ENCODE results near the gene FAM83E.

FAM83E gene

GRCh38 chr19:48629297-48629598, 14.4 kb upstream of the FAM83E start:
- DNase-seq (ENCODE audit: low read depth in 1 of 2, low spot score in 1 of 2) = no peak

DNA sequence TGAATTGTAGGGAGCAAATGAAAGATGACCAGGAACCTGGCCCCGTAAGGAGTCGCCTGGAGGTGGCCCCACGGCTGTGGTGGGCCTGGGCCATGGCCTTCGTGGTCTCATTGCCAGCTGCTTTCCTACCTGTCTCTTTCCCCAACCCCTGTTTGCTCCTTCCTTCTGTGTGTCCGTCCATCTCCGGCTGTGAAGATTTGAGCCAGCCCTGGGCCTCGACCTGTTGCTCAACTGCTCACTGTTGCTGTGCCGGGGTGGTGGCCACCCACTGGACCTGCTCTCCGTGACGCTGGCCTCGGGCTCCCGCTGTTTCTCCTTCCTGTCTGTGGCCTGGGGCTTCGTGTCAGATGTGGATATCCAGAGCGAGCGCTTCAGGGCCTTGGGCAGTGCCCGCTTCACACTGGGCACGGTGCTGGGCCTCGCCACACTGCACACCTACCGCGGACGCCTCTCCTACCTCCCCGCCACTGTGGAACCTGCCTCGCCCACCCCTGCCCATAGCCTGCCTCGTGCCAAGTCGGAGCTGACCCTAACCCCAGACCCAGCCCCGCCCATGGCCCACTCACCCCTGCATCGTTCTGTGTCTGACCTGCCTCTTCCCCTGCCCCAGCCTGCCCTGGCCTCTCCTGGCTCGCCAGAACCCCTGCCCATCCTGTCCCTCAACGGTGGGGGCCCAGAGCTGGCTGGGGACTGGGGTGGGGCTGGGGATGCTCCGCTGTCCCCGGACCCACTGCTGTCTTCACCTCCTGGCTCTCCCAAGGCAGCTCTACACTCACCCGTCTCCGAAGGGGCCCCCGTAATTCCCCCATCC, 13.8 kb upstream of the FAM83E start:
- DNase-seq (ENCODE audit: low read depth in 1 of 2, low spot score in 1 of 2) = no peak

GRCh38 chr19:48627865-48628314, 13.0 kb upstream of the FAM83E start:
- DNase-seq (ENCODE audit: low read depth in 1 of 2, low spot score in 1 of 2) = no peak

DNA sequence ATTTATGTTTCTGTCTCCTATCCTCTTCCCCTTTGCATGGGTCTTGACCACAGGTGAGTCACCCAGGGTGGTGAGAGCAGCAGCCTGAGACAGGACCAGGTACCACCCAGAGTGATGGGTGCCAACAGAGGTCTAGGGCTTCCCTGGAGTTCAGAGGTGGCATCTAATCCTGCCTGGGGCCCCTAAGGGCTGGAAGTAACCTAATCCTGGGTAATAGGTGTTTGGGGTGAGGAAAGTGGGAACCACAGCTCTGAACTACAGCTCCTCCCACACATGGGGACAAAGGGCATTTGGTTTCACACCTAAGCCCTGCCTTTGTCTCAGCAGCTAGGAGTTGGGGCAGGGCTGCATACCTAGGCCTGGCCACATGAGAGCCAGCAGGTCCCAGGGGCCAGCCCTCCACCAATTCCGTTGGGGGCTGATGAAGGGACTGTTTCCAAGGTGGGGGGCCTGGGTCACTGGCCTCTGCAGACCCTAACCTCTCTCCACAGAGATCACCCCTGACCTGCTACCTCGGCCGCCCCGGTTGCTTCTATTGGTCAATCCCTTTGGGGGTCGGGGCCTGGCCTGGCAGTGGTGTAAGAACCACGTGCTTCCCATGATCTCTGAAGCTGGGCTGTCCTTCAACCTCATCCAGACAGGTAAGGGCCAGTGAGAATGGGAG, 12.5 kb upstream of the FAM83E start:
- DNase-seq (ENCODE audit: low read depth in 1 of 2, low spot score in 1 of 2) = no peak

DNA sequence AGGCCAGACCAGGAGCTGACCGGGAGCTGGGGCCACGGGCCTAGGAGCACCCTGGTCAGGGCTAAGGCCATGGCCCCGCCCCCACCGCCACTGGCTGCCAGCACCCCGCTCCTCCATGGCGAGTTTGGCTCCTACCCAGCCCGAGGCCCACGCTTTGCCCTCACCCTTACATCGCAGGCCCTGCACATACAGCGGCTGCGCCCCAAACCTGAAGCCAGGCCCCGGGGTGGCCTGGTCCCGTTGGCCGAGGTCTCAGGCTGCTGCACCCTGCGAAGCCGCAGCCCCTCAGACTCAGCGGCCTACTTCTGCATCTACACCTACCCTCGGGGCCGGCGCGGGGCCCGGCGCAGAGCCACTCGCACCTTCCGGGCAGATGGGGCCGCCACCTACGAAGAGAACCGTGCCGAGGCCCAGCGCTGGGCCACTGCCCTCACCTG, 11.0 kb upstream of the FAM83E start:
- DNase-seq (ENCODE audit: low read depth in 1 of 2, low spot score in 1 of 2) = no peak

DNA sequence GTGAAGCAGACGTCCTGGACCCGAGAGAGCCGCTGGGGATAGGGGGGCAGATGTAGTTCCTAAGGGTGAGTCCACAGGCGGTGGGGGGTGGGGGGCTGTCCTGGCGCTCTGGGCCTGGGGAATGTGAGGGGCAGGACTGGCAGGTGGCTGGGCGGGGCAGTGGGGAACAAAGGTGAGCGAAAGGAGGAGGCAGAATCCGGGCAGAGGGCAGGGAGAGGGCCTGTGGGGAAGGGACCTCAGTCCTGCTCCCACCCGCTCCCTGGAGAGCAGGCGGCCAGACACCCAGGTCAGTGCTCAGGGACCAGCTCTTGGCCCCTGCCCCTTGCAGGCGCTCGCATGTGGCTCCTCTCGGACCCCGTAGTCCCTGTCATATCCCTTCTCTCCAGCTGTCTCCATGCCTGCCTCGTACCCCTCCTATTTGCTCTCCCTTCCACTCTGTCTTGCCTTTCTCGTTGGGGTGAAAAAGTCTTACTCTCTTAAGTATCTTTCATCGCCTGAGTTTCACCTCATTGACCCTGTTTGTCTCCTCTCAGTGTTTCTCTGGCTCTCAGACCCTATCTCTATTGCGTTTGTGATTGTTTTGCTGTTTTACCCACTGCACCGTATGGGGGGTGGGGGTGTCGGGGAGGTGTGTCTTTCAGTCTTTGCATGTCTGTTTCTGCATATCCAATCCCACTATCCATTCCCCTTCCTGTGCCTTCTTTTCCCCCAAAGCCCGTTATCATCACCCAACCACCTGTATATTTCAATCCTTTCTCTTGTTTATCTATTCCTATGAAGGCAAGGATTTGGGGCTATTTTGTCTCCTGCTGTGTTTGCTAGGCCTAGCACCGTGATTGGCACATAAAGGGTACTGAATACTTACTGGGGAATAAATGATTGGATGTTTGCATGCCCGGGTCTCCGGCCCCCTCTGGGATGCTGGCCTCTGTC, 10.2 kb upstream of the FAM83E start:
- no peak for DNase-seq (ENCODE audit: low read depth in 1 of 2, low spot score in 1 of 2)

DNA sequence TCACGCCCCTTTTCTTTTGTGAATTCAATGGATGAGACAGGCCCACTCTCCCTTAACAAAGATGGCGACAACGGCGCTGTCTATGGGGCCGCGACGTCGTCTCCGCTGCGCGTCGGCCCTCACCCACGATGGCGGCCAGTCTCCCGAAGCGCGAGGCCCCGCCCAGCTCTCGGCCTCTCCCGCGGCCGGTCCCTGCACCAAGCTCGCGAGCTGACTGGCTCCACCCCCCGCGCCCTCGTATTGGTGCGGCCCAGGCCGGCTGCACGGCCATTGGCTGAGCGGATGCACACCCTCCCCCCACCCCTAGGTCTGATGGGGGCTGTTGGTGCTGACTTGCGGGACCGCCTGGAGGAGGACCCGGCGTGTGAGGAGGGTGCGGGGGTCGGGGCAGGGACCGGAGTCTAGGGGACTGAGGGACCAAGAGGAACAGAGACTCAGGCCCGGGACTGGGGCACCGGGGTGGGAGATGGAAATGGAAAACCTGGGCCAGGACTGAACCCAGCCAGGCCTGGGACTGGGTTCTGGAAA, 9.3 kb upstream of the FAM83E start:
- DNase-seq (ENCODE audit: low read depth in 1 of 2, low spot score in 1 of 2) = peak; percentile 89 to 95

- DNase-seq (ENCODE audit: low read depth in 1 of 2, low spot score in 1 of 2) = no peak
Observed at GRCh38 chr19:48623556-48624066, 8.7 kb upstream of the FAM83E start.

DNA sequence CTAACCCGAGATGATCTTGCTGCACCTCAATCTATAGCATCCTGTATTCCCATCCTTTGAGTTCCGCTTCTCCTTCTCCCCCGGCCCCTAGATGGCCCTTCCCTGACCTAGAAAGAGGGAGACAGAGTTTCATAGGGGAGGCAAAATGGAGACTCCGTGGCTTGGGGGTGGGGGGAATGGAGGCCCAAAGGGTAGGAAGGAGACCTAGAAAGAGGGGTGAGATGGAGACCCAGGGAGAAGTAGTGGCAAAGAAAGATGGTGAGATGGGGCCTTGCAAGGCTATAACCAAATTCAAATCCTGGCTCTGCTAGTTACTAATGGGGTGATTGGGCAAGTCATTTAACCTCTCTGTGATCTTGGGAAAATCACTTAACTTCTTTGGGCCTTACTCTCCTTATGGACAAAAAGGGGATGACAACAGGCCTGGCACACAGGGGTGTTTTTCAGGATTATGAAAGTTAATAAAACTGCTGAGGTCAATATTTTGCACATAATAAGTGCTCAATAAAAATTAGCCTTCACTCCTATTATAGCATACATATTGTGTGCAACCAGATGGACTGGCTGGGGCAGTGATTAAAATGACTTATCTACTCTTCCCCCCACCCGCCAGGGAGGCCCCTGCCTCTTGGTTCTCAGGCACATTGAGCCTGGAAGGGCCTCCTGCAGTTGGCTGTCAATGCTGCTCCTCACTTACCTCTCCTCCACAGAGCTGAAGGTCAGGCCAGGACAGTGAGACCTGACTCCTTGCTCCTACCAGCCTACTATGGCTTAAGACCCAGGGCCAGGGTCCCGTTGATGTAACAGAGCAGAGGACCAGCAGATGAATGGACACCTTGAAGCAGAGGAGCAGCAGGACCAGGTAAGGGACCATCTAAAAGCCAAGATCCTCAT, 5.1 kb upstream of the FAM83E start:
- no peak for DNase-seq (ENCODE audit: low read depth in 1 of 2, low spot score in 1 of 2)

GRCh38 chr19:48618916-48619691, 4.2 kb upstream of the FAM83E start, which contains the start of the genes RPL18 and SPHK2:
TSS of gene RPL18 (minus strand) at chr19:48619178. CDS start at chr19:48619143, 35 bp downstream.
TSS of gene SPHK2 (plus strand) at chr19:48619506. CDS start at chr19:48620515, 1,009 bp downstream.
- DNase-seq (ENCODE audit: low read depth in 1 of 2, low spot score in 1 of 2) = peak; percentile 90 to 95

DNA sequence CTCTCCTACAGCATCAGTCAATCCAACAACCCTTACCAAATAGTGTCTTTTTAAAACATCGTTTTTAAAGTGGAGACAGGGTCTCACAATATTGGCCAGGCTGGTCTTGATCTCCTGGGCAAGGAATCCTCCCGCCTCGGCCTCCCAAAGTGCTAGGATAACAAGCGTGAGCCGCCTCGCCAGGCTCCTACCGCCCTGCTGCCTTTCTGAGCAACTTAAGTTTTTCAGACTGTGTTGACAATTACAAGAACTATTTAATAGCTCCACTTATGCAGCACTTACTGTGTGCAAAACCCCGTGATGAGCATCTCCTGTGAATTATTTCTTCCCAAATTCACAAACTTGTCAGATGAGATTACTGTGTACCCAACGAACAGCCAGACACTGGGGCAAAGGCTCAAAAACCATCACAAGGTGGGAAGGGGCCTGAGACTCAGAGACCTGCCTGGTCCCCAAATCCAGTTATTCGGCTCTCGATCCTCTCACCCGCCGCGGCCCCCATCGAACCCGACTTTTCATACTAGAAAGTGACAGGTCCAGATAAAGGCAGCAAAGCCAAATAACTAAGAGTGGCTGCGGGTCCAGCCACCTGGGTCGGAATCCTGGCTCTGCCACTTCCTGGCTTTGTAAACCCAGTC, 3.5 kb upstream of the FAM83E start:
- no peak for DNase-seq (ENCODE audit: low read depth in 1 of 2, low spot score in 1 of 2)

GRCh38 chr19:48617146-48617937, 2.5 kb upstream of the FAM83E start:
- no peak for DNase-seq (ENCODE audit: low read depth in 1 of 2, low spot score in 1 of 2)

DNA sequence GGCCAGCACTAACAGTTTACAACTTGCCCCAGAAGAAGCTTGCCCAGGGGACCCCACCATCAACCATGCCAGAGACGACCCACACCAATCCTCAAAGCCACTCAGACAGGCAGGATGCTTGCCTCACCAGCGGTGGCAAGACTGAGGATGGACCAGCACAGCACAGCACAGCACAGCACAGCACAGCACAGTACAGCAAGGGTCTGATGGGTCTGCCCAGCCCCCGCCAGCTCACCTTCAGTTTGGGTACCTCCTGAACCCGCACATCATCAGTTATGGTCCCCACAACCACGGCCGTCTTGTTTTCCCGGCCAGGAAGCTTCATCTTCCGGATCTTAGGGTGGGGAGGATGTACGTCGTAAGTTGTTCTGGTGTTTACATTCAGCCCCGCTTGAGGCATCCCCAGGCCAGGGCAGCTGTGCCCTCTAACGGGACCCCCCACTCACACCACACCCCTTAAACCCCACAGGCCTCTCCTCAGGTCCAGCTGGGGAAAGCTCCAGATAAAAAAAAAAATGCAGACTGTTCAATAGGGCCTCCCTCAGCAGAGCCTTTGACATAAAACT, 1.7 kb upstream of the FAM83E start:
- DNase-seq (ENCODE audit: low read depth in 1 of 2, low spot score in 1 of 2) = no peak

DNA sequence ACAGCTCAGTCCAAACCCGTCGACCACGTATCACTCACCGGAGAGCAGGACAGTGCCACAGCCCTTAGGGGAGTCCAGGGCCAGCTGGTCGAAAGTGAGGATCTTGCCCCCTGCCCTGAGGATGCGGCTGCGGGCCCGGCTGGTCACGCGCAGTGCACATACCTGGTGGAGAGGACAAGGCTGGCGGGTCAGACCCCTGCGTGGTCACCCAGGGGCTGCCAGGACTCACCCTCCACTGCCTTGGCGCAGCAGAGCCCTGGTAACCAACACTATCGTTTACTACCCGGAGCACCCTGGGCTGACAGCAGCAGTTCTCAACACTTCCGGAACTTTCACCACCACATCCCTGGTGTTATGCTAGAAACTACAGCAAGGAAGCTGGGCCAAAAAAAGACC, 1.2 kb upstream of the FAM83E start:
- no peak for DNase-seq (ENCODE audit: low read depth in 1 of 2, low spot score in 1 of 2)

DNA sequence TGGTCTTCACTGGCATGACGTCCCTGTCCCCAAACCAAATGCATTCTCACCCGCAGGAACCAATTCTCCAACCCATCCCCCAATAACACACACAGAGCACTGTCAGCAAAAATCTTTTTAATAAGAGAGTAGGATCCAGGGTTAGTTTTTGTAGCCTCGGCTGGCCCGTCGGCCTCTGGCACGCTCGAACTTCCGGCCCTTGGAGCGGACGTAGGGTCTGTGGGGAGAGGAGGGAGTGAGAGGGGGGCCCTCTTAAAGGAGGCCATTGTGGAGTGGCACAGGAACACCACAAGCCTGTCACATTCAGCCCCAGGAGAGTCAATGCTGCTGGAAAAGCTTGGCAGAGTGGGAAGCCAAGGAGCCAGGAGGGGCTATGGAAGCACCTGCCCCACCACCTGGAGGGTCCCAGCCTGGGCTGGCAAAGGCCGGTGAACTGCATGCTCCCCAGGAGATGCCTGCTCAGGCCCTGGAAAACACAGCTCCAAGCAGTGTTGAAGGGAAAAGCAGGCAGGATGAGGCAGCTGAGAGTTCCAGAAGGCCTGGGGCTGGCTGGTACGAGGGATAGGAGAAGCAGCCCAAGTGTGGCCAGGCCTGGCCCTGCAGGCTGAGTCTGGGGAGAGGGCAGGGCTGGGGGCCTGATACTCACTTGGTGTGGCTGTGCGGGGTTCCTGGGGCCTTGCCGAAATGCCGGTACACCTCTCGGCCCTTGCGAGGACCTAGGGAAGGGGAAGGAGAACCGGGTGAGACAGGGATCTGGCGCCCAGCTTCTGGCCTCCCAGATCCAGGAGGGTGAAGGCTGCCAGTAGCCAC, 560 bp upstream of the FAM83E start:
- DNase-seq (ENCODE audit: low read depth in 1 of 2, low spot score in 1 of 2) = no peak

GRCh38 chr19:48613852-48614435, 932 bp downstream of the FAM83E start:
- DNase-seq (ENCODE audit: low read depth in 1 of 2, low spot score in 1 of 2) = no peak
